Stimulated activated CD8-positive, alpha-beta memory T cell treated with anti-CD3 and anti-CD28 coated beads, Interleukin-15, amount 100 ng/mL, for 48 hours (primary cell): ENCODE data around the gene EPGN.

Experiments
- DNase-seq, 2 donors: peaks; one replicate each; pipeline ENCODE4 v3.0.0-alpha.2; 2020; ENCODE audit warnings: low read depth in 2 of 2

EPGN gene

GRCh38 chr4:74308215-74308614, at the start of gene EPGN:
Gene EPGN (plus strand): TSS chr4:74308470. CDS start chr4:74308534, 64 bp downstream.
- DNase-seq, result no peak

GRCh38 chr4:74258963-74259362, 49.3 kb upstream of the EPGN start:
- no peak for DNase-seq

- DNase-seq, result no peak
Measured at GRCh38 chr4:74260036-74260435, 48.2 kb upstream of the EPGN start.

GRCh38 chr4:74262522-74262921, 45.7 kb upstream of the EPGN start:
- DNase-seq, result no peak

GRCh38 chr4:74263551-74263950, 44.7 kb upstream of the EPGN start:
- DNase-seq, result no peak

GRCh38 chr4:74266081-74266480, 42.2 kb upstream of the EPGN start:
- no peak for DNase-seq

GRCh38 chr4:74267998-74268606, 40.2 kb upstream of the EPGN start:
- no peak for DNase-seq

GRCh38 chr4:74268643-74269042, 39.6 kb upstream of the EPGN start:
- DNase-seq, result no peak

GRCh38 chr4:74278490-74278889, 29.8 kb upstream of the EPGN start:
- no peak for DNase-seq

GRCh38 chr4:74279716-74280115, 28.6 kb upstream of the EPGN start:
- DNase-seq, result no peak

GRCh38 chr4:74282926-74283325, 25.3 kb upstream of the EPGN start:
- no peak for DNase-seq

GRCh38 chr4:74283614-74284013, 24.7 kb upstream of the EPGN start:
- no peak for DNase-seq

GRCh38 chr4:74284053-74284452, 24.2 kb upstream of the EPGN start:
- DNase-seq, result no peak

- DNase-seq, result no peak
Measured at GRCh38 chr4:74287164-74287563, 21.1 kb upstream of the EPGN start.

GRCh38 chr4:74287791-74288190, 20.5 kb upstream of the EPGN start:
- DNase-seq, result no peak

GRCh38 chr4:74291471-74291870, 16.8 kb upstream of the EPGN start:
- DNase-seq, result no peak

- no peak for DNase-seq
Measured at GRCh38 chr4:74292111-74292870, 16.0 kb upstream of the EPGN start.

- no peak for DNase-seq
Measured at GRCh38 chr4:74293558-74293957, 14.7 kb upstream of the EPGN start.

GRCh38 chr4:74294681-74295080, 13.6 kb upstream of the EPGN start:
- no peak for DNase-seq

- no peak for DNase-seq
Measured at GRCh38 chr4:74297539-74297938, 10.7 kb upstream of the EPGN start.

- no peak for DNase-seq
Measured at GRCh38 chr4:74304095-74304625, 4.1 kb upstream of the EPGN start.

- DNase-seq, result no peak
Measured at GRCh38 chr4:74305000-74305399, 3.3 kb upstream of the EPGN start.

- no peak for DNase-seq
Measured at GRCh38 chr4:74307170-74307569, 1.1 kb upstream of the EPGN start.
